Neural cell (in vitro differentiated cells): ENCODE measurements around the gene PTPRK. TPM values are rescaled to one million over a fixed set of nuclear protein-coding genes. Genes with fewer than 3 reads are reported as not detected.

Source experiments
- H2AFZ ChIP-seq: fragments of 200-600, 300-800 bp; sonication (generic), shearing (Covaris generic); 2 replicates; pipeline ENCODE4 v1.6.0; 2014; ENCODE audit warnings: low read depth, mild to moderate bottlenecking, antibody characterized with exemption, low read length, moderate library complexity
- H3F3A ChIP-seq: fragments of 200-600 bp; shearing (Covaris generic); 2 replicates; pipeline ENCODE4 v1.6.1; 2016; ENCODE audit warnings: mild to moderate bottlenecking, moderate library complexity, mixed read lengths, antibody characterized with exemption, low read length; ENCODE audit not compliant: insufficient read depth, poor library complexity, severe bottlenecking
- H3K27ac ChIP-seq: fragments of 200-600, 300-800 bp; sonication (generic), shearing (Covaris generic); 2 replicates; pipeline ENCODE4 v1.5.1; 2014; ENCODE audit warnings: mild to moderate bottlenecking, low read length, moderate library complexity
- H3K27me3 ChIP-seq: fragments of 300-800, 200-600 bp; sonication (generic), shearing (Covaris generic); 2 replicates; pipeline ENCODE4 v1.6.0; 2014; ENCODE audit warnings: mild to moderate bottlenecking, low read depth, low read length, moderate library complexity; ENCODE audit not compliant: insufficient read depth
- H3K36me3 ChIP-seq: fragments of 300-800, 200-600 bp; sonication (generic), shearing (Covaris generic); 2 replicates; pipeline ENCODE4 v1.5.1; 2014; ENCODE audit warnings: mild to moderate bottlenecking, antibody characterized with exemption, low read length, moderate library complexity; ENCODE audit not compliant: insufficient read depth
- H3K4me2 ChIP-seq: fragments of 300-800, 200-600 bp; sonication (generic), shearing (Covaris generic); 2 replicates; pipeline ENCODE4 v1.6.0; 2014; ENCODE audit warnings: mild to moderate bottlenecking, low read length
- H3K4me3 ChIP-seq: fragments of 300-800, 200-600 bp; sonication (generic), shearing (Covaris generic); 2 replicates; pipeline ENCODE4 v1.5.1; 2014; ENCODE audit warnings: mild to moderate bottlenecking, low read length, moderate library complexity
- H3K79me2 ChIP-seq: fragments of 200-600 bp; shearing (Covaris generic); replicated peaks from 2 replicates; pipeline ENCODE4 v1.6.0; 2014; ENCODE audit warnings: mild to moderate bottlenecking, low read length, moderate library complexity; ENCODE audit not compliant: insufficient read depth
- H3K9ac ChIP-seq: fragments of 300-800, 200-600 bp; sonication (generic), shearing (Covaris generic); 2 replicates; pipeline ENCODE4 v1.6.1; 2016; ENCODE audit warnings: mild to moderate bottlenecking, low read length, mixed read lengths
- H3K9me2 ChIP-seq: fragments of 200-600 bp; shearing (Covaris generic); 2 replicates; pipeline ENCODE4 v1.6.1; 2016; ENCODE audit warnings: mild to moderate bottlenecking, low read length, mixed read lengths; ENCODE audit not compliant: insufficient read depth
- H3K9me3 ChIP-seq: fragments of 200-600, 300-800 bp; sonication (generic), shearing (Covaris generic); 2 replicates; pipeline ENCODE4 v1.6.1; 2016; ENCODE audit warnings: mild to moderate bottlenecking, mixed run types, low read length, moderate library complexity, mixed read lengths
- H4K20me1 ChIP-seq: fragments of 200-600 bp; shearing (Covaris generic); 2 replicates; pipeline ENCODE4 v1.6.1; 2016; ENCODE audit warnings: mild to moderate bottlenecking, mixed run types; ENCODE audit not compliant: insufficient read depth
- EP300 ChIP-seq: fragments of 450-650 bp; conservative IDR thresholded peaks from 2 replicates; pipeline ENCODE4 v1.6.1; 2014; ENCODE audit warnings: antibody characterized with exemption, mild to moderate bottlenecking, moderate library complexity; ENCODE audit not compliant: poor library complexity, severe bottlenecking
- EZH2 ChIP-seq: fragments of 200-600, 300-800 bp; shearing (Covaris generic), sonication (generic); IDR thresholded peaks from 2 replicates; pipeline ENCODE4 v1.6.1; 2014; ENCODE audit warnings: antibody characterized with exemption, low read length, borderline replicate concordance, mild to moderate bottlenecking; ENCODE audit not compliant: insufficient read depth, poor library complexity, severe bottlenecking
- MXI1 ChIP-seq: fragments of 450-650 bp; conservative IDR thresholded peaks from 2 replicates; pipeline ENCODE4 v1.6.1; 2014; ENCODE audit warnings: antibody characterized with exemption, mild to moderate bottlenecking; ENCODE audit not compliant: poor library complexity, severe bottlenecking
- POLR2AphosphoS5 ChIP-seq: IDR thresholded peaks from 2 replicates; pipeline ENCODE4 v1.6.1; 2012
- RAD21 ChIP-seq: fragments of 450-650 bp; conservative IDR thresholded peaks from 2 replicates; pipeline ENCODE4 v1.6.1; 2014; ENCODE audit warnings: antibody characterized with exemption, mild to moderate bottlenecking, moderate library complexity
- SMC3 ChIP-seq: fragments of 450-650 bp; conservative IDR thresholded peaks from 2 replicates; pipeline ENCODE4 v1.6.1; 2014; ENCODE audit warnings: antibody characterized with exemption, mild to moderate bottlenecking, moderate library complexity; ENCODE audit not compliant: poor library complexity
- TAF1 ChIP-seq: IDR thresholded peaks from 2 replicates; pipeline ENCODE4 v1.6.1; 2012; ENCODE audit warnings: low read depth
- polyA plus RNA-seq: library from polyadenylated mRNA; depleted of rRNA; stranded (reverse); fragments of >200 nt; gene quantifications from 2 replicates; pipeline ENCODE4 v1.2.3, GENCODE V29; 2014
- TF ChIP-seq, protein P1 (sequence below): fragments of 450-650 bp; IDR thresholded peaks from 2 replicates; pipeline ENCODE4 v1.5.1; 2014; ENCODE audit warnings: antibody characterized with exemption, mild to moderate bottlenecking, moderate library complexity; ENCODE audit not compliant: poor library complexity, severe bottlenecking
- TF ChIP-seq, protein P2 (sequence below): IDR thresholded peaks from 2 replicates; pipeline ENCODE4 v1.6.1; 2012; ENCODE audit warnings: borderline replicate concordance

Gene PTPRK
- polyA plus RNA-seq, 1 donor from 2014 or later, result 10.4 TPM

DNA sequence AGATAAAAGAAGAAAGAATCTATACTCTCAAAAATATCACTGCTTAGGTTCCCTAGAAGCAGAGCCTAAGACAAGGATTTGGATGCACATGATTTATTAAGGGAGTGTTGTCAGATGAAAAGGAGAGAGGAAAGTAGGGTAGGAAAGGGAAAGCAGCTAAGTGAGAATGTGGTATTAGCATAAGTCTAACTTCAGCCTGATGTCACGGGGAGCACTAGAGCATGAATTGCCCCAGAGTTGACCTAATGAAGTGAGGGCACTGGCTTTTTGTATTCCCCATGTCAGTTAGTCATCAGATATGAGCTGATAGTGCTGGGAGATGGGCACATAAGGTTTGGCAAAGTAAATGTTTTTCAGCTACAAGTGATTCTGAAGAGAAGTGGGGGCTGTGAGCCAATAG, 490.6 kb downstream of the PTPRK start:
- no peaks in the 10 kb centered on the region for H3F3A ChIP-seq
- no peaks in the 10 kb centered on the region for H3K9me3 ChIP-seq
- H2AFZ ChIP-seq, result no peak overlapping the region
- H3K4me3 ChIP-seq, result no peak overlapping the region
- H3K36me3 ChIP-seq, result no peaks in the 10 kb centered on the region
- H3K9ac ChIP-seq, result no peak overlapping the region
- H3K27ac ChIP-seq, result no peak overlapping the region
- H4K20me1 ChIP-seq, result no peaks in the 10 kb centered on the region
- no peaks in the 10 kb centered on the region for H3K27me3 ChIP-seq
- no peaks in the 10 kb centered on the region for H3K9me2 ChIP-seq
- no peak overlapping the region for H3K4me2 ChIP-seq
- no peaks in the 10 kb centered on the region for H3K79me2 ChIP-seq
- TF ChIP-seq EP300 (no peak), EZH2 (no peak), POLR2AphosphoS5 (no peak), MXI1 (no peak), TAF1 (no peak), RAD21 (no peak), SMC3 (no peak)
- TF ChIP-seq, protein P1, sequence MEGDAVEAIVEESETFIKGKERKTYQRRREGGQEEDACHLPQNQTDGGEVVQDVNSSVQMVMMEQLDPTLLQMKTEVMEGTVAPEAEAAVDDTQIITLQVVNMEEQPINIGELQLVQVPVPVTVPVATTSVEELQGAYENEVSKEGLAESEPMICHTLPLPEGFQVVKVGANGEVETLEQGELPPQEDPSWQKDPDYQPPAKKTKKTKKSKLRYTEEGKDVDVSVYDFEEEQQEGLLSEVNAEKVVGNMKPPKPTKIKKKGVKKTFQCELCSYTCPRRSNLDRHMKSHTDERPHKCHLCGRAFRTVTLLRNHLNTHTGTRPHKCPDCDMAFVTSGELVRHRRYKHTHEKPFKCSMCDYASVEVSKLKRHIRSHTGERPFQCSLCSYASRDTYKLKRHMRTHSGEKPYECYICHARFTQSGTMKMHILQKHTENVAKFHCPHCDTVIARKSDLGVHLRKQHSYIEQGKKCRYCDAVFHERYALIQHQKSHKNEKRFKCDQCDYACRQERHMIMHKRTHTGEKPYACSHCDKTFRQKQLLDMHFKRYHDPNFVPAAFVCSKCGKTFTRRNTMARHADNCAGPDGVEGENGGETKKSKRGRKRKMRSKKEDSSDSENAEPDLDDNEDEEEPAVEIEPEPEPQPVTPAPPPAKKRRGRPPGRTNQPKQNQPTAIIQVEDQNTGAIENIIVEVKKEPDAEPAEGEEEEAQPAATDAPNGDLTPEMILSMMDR, result no peak
- TF ChIP-seq, protein P2, sequence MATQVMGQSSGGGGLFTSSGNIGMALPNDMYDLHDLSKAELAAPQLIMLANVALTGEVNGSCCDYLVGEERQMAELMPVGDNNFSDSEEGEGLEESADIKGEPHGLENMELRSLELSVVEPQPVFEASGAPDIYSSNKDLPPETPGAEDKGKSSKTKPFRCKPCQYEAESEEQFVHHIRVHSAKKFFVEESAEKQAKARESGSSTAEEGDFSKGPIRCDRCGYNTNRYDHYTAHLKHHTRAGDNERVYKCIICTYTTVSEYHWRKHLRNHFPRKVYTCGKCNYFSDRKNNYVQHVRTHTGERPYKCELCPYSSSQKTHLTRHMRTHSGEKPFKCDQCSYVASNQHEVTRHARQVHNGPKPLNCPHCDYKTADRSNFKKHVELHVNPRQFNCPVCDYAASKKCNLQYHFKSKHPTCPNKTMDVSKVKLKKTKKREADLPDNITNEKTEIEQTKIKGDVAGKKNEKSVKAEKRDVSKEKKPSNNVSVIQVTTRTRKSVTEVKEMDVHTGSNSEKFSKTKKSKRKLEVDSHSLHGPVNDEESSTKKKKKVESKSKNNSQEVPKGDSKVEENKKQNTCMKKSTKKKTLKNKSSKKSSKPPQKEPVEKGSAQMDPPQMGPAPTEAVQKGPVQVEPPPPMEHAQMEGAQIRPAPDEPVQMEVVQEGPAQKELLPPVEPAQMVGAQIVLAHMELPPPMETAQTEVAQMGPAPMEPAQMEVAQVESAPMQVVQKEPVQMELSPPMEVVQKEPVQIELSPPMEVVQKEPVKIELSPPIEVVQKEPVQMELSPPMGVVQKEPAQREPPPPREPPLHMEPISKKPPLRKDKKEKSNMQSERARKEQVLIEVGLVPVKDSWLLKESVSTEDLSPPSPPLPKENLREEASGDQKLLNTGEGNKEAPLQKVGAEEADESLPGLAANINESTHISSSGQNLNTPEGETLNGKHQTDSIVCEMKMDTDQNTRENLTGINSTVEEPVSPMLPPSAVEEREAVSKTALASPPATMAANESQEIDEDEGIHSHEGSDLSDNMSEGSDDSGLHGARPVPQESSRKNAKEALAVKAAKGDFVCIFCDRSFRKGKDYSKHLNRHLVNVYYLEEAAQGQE, result no peak

DNA sequence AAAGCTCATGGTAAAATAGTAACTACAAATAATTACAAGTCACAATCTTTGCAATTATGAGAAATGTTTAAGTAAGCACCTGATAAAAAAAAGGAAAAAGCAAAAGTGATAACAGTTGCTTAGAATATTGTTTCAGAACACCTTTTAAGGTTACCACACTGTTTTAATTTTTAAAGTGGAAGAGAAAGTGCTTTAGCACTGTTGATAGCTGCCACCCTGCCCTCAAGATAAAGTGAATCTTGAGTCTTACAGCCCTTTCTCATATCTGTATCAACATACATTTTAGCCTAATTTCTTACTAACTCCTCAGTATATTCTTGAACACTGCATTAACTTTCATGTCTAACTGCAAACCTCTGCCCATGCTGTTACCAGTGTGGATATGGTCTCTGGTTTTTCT, 492.2 kb downstream of the PTPRK start:
- Histone ChIP-seq H3K9me2 (no peaks in the 10 kb centered on the region), H3K27ac (no peak overlapping the region), H3K36me3 (no peaks in the 10 kb centered on the region), H3K9ac (no peak overlapping the region), H3F3A (no peaks in the 10 kb centered on the region), H3K27me3 (no peaks in the 10 kb centered on the region), H3K9me3 (no peaks in the 10 kb centered on the region), H3K4me3 (no peak overlapping the region), H4K20me1 (no peaks in the 10 kb centered on the region), H3K4me2 (no peak overlapping the region), H3K79me2 (no peaks in the 10 kb centered on the region), H2AFZ (no peak overlapping the region)
- TF ChIP-seq, protein P2, result no peak
- TF ChIP-seq MXI1 (no peak), EZH2 (no peak), EP300 (no peak), POLR2AphosphoS5 (no peak), TAF1 (no peak), RAD21 (no peak), SMC3 (no peak)
- TF ChIP-seq, protein P1, result no peak
